ENCODE results near the gene ELOVL5.

ELOVL5 gene

DNA sequence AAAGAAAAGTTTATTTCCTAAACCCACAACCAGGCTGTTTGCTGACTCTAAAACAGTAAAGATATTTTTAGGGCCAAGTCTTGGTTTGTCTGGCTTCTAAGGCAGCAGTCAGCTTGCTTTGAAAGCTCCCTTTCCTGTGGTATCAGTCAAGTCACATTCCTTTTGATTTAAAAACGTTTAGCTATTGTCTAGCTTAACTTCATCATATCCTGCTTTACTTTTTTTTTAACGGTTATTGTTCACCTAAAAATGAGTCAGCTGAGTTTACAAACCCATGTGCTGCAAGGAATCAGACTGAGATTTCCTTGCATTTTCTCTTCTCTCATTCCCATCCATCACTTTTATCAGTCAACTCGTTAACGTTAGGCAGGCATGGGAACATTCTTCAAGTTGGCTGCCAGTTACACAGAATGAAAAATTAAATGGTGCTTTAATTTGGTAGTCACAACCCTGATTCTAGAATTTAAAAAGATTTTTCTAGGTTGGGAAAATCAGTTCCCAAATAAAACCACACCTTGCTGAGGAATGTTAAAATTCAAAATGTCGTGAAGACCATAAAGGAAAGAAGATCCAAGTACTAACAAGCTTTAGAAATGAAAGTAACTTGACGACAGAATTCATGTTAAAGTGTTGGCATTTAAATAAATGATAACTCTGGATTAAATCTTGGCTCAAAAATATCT is 45.9 kb downstream of the ELOVL5 start:
- DNase-seq = no peak

DNA sequence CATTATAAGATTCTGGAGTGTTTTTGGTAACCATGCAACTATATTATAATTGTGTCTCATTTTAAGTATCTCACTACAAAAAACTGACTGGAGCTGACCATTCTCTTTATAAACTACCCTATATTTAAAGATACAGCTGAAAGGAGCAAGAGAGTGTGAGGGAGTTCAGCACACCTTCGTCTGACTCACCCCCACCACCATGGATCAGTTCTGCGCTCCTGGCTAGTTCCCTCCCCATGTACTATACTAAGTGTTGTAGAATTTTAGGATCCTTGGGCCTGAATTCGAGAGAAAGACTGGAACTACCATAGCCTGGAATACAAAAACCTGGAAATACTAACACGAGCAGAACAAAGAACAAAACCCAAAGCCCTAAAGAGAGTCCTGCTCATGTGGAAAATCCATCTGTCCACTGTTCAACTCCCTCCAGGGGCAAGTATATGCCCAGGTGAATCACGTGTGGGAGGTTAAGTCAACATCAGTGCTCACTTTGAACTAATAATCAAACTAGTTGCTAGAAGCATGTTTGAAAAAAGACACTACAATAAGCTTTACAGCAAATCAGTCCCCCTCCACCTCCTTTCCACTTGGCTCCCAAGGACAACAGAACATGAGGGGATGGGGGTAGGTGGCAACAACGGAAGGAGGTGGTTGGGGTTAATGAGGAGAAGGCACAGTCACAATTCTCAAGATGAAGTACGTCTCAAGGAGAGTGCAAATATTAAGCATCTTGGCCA is 46.8 kb downstream of the ELOVL5 start:
- no peak for DNase-seq

DNA sequence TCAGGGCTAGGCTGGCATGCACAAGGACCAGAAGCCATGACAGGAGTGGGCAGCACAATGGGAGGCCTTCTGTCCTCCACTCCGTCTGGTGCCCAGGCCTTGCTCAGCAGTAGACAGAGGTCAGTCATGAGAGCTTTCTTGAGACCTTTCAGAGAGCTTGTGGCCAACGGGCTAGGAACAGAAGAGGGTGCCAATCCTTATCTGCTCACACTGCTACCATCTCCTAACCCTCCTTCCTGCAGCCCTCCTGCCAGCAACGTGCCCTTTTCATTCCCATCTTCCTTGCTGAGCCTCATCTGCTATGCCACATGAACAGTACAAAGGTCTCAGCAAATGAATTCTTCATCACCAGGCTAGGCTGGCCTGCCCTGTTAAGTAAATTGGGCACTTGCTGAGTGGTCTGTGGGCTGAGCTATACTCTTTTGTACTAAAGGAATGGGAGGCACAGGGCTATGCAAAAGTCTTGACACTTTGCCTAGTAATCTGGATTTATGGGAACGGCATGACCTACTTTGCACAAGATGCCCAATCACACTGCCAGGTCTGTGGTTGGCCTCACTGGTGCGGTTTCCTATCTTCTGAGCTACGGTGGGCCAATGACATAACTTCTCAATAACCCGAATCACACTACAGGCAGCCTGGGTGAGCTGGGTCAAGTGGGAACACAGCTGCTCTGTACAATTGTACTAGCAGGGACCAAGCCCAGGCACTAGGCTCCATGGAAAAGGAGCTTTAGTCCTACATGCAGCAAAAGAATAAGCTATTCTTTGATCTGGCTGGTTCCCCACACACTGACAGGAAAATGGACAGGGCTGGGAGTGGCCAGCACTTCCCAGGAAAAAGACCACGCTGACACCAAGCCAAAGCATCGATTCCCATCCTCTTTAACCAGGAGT is 47.8 kb downstream of the ELOVL5 start:
- peak; percentile 22 for DNase-seq

DNA sequence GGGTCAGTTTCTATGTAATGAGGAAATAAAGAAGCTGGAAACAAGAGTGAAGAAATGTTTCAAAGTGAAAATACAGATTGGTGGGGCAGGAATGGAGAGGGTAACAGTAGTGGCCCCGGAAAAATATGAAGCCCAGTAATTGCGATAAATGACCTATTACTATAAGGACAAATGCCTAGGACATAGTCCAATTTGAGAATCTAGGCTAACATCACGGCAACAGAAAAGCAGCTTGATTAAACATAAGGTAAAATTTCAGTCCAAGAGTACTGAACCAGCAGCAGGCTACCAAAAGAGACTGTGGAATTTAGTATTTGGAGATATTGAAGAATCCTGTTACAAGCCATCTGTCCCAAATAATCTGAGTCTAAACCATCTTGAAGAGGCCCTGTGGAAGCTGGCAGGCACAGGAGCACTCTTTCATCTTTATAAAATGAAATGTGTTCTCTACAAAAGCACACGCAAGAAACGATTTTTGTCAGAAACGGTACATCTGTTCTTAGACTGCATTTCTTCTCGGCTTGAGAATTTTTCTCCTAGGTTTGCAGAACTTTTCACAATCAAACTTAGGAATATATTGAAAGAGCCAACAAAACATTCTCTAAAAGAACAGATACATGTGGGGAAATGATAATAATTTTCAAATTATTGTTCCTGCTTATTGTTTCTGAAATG is 49.3 kb downstream of the ELOVL5 start:
- DNase-seq = no peak

DNA sequence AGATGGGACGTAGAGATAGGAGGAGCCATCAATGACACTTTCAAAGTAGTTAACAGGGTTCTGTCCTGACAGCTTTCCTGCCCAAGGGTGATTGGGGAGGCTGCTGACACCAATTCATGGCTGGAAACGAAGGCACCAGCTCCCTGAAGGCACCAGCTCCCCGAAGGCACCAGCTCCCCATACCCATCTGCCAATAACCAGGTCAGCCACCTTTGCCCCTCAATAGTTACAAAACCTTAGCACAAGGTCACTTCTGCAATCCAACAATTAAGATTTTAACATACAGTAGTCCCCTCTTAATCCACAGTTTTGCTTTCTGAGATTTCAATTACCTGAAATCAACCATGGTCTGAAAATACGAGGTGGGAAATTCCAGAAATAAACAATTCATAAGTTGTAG is 51.7 kb downstream of the ELOVL5 start:
- DNase-seq = no peak

DNA sequence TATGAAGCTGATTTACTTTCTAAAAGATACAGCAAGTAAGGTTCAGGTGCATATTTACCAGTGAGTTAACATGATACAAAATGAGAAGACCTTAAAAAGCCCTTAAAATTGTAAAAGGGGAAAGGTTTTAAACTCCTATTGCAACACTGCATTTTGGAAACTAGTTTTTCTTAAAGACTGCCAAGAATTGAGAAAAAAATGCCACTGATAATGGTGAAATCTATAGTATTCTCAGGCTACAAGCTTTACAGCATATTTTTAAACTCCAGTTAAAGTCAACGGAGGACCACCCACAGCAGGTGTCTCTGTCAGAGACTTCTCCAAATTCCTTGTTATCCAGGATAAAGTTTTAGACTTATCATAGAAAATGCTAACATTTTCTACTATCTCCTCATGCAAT is 53.6 kb downstream of the ELOVL5 start:
- no peak for DNase-seq

DNA sequence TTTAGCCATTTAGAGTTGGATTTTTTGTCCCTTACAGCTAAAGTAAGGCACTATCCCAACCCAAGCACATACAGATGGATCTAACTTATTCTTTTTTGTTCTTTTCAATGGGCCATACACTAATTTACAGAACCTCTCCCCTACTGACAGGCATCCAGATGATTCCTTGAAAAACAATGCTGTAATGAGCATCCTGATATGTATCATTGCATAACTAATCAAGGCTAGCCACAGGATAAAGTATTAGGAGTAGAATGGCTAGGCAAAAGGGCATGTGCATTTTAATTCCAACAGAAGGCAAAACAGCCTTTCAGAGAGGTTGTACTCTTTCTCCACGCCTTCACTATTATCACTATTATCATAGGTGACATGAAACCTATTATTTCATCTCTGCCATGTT is 54.1 kb downstream of the ELOVL5 start:
- no peak for DNase-seq

DNA sequence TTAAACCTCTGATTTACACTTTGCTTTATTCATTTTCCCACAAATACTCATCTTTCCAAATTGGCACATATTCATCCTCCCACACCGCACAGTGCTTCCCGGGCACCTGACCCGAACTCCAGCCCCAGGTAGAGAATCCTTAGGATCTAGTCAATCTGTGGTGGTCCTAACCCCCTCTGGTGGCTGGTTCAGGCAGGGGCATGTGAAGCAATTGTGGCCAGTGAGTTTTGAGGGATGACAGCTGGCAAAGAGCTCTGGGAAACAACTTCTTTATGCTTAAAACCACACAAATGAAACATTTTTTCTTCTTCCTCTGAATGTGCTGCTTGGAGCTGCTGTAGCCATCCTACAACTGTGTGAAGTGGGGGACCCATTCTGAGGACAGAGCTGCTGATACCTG is 54.7 kb downstream of the ELOVL5 start:
- DNase-seq = no peak

DNA sequence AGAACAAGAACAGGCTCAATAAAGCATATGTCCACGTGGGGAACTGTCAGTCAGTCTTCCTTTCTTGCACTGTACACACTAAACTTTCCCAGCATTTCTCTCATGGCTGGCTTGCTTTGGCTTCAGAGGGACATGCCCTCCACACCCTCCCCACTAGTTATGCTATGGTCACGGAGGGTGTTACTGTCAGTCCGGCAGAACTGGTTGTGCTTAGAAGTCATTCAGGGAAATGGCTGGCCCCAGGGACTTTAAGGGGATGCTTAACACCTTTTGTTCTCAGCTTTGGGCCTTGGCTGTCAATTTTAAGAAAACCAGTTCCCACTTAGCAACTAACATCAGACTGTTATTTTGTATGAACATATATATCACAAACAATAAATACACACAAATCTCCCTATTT is 55.1 kb downstream of the ELOVL5 start:
- DNase-seq = no peak

DNA sequence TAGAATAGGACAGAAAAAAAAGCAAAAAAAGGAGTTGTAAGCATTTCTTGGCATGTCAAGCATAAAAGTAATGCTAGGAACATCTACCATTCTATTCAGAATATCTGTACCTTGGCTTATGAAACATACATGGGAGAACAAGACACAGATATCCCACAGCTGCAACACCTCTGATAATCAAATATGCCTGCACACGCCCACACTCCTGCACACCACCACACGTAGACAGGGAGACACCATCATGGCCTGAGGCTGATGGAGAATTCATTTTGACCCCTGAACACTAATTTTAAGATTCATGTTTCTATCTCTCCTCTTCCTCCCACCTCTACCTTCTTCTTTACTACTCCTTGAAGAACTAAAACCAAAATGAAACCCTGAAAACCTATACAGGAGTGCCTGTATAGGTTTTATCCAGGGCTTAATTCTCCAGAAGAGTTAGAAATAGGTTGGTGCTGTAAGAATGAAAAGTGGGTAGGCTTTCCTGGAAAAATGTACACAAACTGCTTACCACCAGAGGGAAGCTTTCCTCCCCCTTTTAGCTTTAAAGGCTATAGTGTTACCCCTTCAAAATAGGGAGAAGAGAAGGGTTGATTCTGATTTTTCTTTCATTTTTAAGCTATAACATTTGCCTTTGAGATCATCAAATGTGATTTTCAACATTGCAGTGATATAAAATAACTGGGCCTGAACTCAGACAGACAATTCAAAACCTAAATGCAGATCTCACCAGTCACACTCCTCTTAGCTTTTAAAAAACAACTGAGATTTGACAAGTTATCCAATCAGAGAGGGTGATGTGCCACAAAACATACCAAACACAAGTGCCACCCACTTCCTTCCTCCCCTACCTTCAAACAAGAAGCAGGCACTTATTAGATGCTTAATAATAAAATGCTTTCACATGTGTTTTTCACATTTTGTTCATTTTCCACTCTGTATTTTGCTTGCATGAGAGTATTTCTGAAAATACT is 57.9 kb downstream of the ELOVL5 start:
- no peak for DNase-seq

DNA sequence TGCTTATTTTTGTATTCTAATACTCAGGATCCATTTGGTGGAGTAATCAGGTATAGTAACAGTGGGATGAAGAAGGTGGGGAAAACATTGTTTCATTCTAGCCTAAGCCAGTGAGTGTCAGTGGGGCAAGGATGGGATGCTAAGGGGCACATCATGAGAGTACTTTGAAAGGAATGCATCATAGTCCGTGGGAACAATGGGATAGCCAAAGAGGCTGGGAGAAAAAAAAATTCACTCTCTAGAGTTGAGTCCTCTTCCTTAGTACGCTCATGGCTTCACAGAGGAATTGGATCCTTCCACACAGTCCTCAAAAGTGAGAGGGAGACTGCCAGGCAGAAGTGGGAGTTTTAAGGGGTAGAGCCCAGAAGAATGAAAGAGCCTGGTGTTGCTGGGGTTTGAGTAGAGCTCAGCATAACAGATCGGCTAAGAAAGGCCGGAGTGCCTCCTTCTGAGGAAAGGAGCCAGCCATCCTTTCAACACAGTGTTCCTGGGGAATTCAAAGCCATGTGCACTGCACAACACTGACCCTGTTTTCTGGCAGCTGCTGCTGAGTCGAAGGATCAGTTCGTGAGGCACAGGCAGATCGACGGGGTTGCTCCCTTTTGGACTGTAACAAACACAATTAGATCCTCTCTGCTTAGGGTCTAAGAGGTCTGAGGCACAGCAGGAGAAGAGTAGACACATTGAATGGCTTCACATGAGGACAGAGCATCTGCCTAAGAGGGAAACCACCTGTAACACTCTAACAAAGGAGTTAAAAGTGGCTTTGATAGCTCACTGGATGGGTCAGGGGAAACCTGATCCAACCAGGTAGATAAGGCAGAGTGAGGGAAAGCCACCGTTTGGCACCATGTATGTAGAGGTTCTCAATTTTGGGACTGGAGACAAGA is 61.2 kb downstream of the ELOVL5 start:
- DNase-seq = no peak

DNA sequence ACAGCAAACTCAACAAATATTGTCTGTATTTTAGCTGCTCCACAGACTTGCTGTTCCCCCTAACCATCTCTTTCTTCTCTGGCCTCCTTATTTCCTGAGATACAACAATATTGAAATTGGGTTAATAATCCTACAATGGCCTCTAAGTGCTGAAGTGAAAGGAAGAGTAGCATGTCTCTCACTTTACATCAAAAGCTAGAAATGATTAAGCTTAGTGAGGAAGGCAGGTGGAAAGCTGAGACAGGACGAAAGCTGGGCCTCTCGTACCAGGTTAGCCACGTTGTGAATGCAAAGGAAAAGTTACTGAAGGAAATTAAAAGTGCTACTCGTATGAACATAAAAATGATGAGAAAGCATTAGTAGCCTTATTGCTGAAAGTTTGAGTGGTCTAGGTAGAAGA is 63.8 kb downstream of the ELOVL5 start:
- DNase-seq = no peak

DNA sequence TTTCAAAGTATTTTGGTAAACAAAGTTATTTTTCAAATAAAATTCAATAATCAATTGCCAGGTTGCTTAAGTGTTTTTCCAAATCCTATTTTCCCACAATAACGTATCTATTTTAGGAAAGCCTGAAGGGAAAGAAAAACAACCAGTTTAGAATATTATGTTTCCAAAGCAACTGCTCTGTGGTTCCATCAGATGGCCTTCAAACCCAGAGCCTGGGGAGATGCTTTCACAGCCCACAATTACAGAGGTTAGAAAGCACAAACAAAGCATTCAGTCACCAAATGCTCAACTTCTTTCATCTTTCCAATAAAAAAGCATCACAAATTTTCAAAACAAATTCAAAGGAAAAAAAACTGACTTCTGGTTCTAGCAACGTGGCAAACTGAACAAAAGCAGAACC is 66.0 kb downstream of the ELOVL5 start:
- DNase-seq = no peak

DNA sequence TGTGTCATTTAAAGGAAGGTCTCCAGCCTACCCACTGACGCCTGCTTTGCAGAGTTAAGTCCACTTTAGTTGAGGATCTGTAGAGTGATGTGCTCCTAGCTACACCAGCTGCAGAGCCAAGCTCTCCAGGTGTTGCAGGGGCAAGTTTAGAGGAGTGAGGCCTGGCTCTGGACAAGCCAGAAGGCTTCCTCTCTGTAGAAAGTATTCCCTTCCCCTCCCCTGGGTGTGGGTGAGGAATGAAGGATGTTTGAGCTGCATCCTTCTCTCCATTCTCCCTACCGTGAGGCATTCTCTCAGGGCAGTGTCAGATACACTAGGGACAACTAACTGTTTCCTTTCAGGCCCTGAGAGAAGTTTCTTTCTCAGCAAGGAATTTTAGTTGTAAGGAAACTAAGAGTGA is 66.5 kb downstream of the ELOVL5 start:
- DNase-seq = no peak

DNA sequence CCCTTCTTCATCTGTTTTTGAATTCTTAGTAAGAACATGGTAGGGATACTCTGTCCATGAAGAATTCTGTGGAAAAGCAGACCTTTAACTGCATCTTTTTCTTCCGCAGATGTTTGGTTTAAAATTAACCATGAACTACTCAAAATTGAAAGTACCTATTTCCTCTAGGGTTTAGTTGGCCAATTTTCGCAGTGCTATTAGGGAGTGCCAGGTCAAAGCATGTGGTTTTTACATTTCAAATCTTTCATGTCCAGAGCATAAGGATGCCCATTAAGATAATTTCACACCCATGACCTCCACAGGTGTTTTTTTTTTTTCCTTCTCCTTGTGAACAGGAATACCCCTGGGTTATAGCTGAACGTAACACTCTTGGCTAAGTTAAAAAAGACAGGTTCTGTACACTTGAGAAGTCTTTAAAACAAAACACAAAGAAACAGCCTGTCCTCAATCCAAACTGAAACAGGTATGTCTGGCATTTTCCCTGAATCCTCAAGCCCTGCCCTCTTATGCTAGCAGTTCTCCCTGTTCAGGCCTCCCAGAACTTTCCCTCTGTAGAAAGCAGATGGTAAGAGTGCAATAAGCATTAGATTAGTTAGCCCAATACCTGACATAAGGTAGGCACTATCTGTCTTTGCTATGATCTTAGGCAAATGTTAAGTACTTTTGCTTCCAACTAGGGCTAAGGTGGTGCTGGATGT is 67.1 kb downstream of the ELOVL5 start:
- no peak for DNase-seq

DNA sequence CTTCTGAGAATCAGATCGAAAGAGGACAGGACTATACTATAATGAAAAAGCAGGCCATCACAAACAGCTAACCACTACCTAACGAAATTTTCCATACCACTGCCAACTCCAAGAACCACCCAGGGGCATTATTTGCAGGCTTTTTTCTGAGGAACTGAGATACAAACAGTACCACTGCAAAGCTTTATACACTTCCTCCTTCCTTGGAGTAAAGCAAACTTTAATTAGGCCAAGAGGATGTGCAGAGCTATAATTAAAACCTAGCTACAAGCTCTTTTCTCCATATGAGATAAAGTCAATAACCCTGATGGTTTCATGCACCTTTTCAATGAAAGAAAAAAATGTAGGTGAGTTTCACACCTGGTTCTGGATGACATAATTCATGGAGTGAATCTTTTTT is 68.5 kb downstream of the ELOVL5 start:
- DNase-seq = no peak

DNA sequence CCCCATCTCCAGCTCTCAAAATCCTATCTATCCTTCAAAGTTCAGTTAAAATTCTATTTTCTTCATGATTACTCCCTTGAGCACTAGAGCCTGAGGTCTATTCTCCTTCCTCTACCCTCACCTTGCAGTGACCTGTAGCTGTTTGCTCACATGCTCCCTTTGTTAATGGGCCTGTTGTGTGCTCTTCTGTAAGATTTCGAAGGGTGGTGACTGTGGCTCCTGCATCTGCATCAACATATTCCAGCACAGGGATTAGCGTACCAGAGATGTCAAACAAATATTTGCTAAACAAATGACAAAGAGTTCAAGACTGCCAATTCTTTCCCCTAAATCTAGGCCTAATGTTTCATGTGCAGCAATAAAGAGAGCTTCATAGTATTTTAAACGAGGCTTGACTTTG is 69.5 kb downstream of the ELOVL5 start:
- no peak for DNase-seq

DNA sequence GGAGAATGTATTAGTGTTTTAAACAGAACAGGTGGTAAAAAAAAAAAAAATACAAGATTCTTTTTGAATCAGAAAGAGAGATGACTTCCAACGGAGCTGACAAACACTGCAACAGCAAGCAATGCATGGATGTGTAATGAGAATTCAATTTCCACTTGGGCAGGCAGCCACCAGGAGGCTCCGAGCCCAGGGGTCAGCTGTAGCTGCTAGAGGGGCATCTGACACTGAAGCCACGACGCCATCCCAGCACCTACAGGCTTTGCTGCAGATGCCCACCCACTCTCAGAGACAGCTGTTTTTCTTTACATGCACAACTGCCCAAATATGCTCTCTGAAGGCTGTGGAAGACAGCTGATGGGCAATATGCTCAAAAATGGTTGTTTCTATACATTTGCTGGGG is 75.4 kb downstream of the ELOVL5 start:
- no peak for DNase-seq

DNA sequence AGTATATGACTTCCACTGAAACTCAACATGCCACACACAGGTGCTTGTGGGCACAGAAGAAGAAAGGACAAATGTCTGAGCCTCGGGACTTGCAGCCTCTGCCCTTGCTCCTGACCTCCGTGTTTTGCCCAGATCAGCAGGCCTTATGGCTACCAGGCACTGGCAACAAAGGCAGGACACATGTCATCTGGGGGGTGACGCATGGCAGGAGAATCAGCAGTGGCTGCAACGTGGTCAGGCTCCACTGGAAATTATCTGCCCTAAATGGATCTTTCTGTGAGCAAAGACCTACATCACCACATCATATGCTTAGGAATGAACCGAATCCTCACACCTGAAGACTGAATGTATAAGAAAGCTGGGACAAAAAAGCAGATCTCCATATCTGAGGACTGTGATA is 78.9 kb downstream of the ELOVL5 start:
- no peak for DNase-seq
